Ectodermal cell (in vitro differentiated cells): ENCODE results near the gene INHBC.

ENCODE experiments used
- H3K27ac ChIP-seq: 2 replicates; pipeline ENCODE4 v1.7.0; 2013; ENCODE audit warnings: mild to moderate bottlenecking, low read depth, low read length; ENCODE audit not compliant: insufficient read depth, poor library complexity, severe bottlenecking
- H3K27me3 ChIP-seq: 2 replicates; pipeline ENCODE4 v1.7.0; 2013; ENCODE audit warnings: mild to moderate bottlenecking, low read length; ENCODE audit not compliant: insufficient read depth, control insufficient read depth, poor library complexity, severe bottlenecking
- H3K36me3 ChIP-seq: one replicate; pipeline ENCODE4 v1.7.0; 2013; ENCODE audit warnings: low read length; ENCODE audit not compliant: control insufficient read depth, insufficient read depth
- H3K4me1 ChIP-seq: one replicate; pipeline ENCODE4 v1.7.0; 2013; ENCODE audit warnings: low read length; ENCODE audit not compliant: control insufficient read depth, insufficient read depth
- H3K4me3 ChIP-seq: 2 replicates; pipeline ENCODE4 v1.7.0; 2013; ENCODE audit warnings: low read depth, low read length, control low read depth; ENCODE audit not compliant: insufficient read depth
- H3K9me3 ChIP-seq: 2 replicates; pipeline ENCODE4 v1.7.0; 2013; ENCODE audit warnings: mild to moderate bottlenecking, low read length, moderate library complexity; ENCODE audit not compliant: control insufficient read depth
- WGBS, 2 experiments: methylation state at CpG; one replicate each; pipeline ENCODE4 v1.1.7; 2013; ENCODE audit warnings: missing lambda C conversion rate in 2 of 2; 5-methylcytosine and 5-hydroxymethylcytosine counted together

INHBC gene

GRCh38 chr12:57460841-57461275 is 26.3 kb downstream of the INHBC start:
- Histone ChIP-seq H3K9me3 (no peaks in the 10 kb centered on the region), H3K27ac (peak overlapping the region; percentile 64)

GRCh38 chr12:57461276-57461916 is 26.8 kb downstream of the INHBC start:
- Histone ChIP-seq H3K9me3 (no peaks in the 10 kb centered on the region), H3K36me3 (no peaks in the 10 kb centered on the region), H3K4me3 (peak overlapping the region; percentile 31), H3K27me3 (peaks cover 21% of the 10 kb centered on the region), H3K27ac (peak overlapping the region; percentile 64), H3K4me1 (peaks cover 24% of the 10 kb centered on the region)
- WGBS, 2 experiments, result 0% methylated on average over 31 to 32 of the region's 32 CpGs

More at GRCh38 chr12:57460841-57461275, 26.3 kb downstream of the INHBC start:
- Histone ChIP-seq H3K36me3 (no peaks in the 10 kb centered on the region), H3K4me3 (peak overlapping the region; percentile 31), H3K27me3 (peaks cover 21% of the 10 kb centered on the region), H3K4me1 (peaks cover 24% of the 10 kb centered on the region)
- 0% methylated on average over 19 of the region's 19 CpGs for WGBS, 2 experiments

GRCh38 chr12:57461917-57462250 is 27.3 kb downstream of the INHBC start:
- no peaks in the 10 kb centered on the region for H3K36me3 ChIP-seq
- H3K27ac ChIP-seq, result peak overlapping the region; percentile 58
- H3K4me1 ChIP-seq, result peaks cover 24% of the 10 kb centered on the region
- WGBS, 2 experiments, result 1% methylated on average over 8 to 9 of the region's 9 CpGs
- peak overlapping the region; percentile 31 for H3K4me3 ChIP-seq
- H3K27me3 ChIP-seq, result peaks cover 21% of the 10 kb centered on the region
- no peaks in the 10 kb centered on the region for H3K9me3 ChIP-seq

- Histone ChIP-seq H3K27ac (peak overlapping the region; percentile 82), H3K4me1 (peaks cover 24% of the 10 kb centered on the region), H3K9me3 (no peaks in the 10 kb centered on the region), H3K4me3 (peak overlapping the region; percentile 31), H3K27me3 (peaks cover 21% of the 10 kb centered on the region), H3K36me3 (no peaks in the 10 kb centered on the region)
- 0% methylated on average over 28 of the region's 28 CpGs for WGBS, 2 experiments
Measured at GRCh38 chr12:57462251-57462911, 27.8 kb downstream of the INHBC start.

GRCh38 chr12:57462912-57463253 is 28.3 kb downstream of the INHBC start:
- Histone ChIP-seq H3K36me3 (no peaks in the 10 kb centered on the region), H3K4me1 (peaks cover 24% of the 10 kb centered on the region), H3K27me3 (peaks cover 21% of the 10 kb centered on the region), H3K4me3 (no peak overlapping the region), H3K27ac (no peak overlapping the region), H3K9me3 (no peaks in the 10 kb centered on the region)
- WGBS, 2 experiments, result 31 to 36% methylated on average over 5 of the region's 5 CpGs

- 93 to 95% methylated on average over 12 of the region's 12 CpGs for WGBS, 2 experiments
- no peak overlapping the region for H3K4me3 ChIP-seq
Measured at GRCh38 chr12:57464569-57464968, 30.0 kb downstream of the INHBC start.

GRCh38 chr12:57465030-57465746 is 30.6 kb downstream of the INHBC start:
- Histone ChIP-seq H3K9me3 (no peaks in the 10 kb centered on the region), H3K4me1 (peaks cover 18% of the 10 kb centered on the region), H3K27me3 (peaks cover 18% of the 10 kb centered on the region), H3K4me3 (no peak overlapping the region), H3K27ac (no peak overlapping the region), H3K36me3 (no peaks in the 10 kb centered on the region)
- WGBS, 2 experiments, result 95 to 98% methylated on average over 6 of the region's 6 CpGs

More at GRCh38 chr12:57464569-57464968, 30.0 kb downstream of the INHBC start:
- no peaks in the 10 kb centered on the region for H3K36me3 ChIP-seq
- no peaks in the 10 kb centered on the region for H3K9me3 ChIP-seq
- no peak overlapping the region for H3K27ac ChIP-seq
- H3K4me1 ChIP-seq, result peaks cover 19% of the 10 kb centered on the region
- peaks cover 21% of the 10 kb centered on the region for H3K27me3 ChIP-seq

GRCh38 chr12:57465747-57466505 is 31.3 kb downstream of the INHBC start:
- H3K36me3 ChIP-seq, result no peaks in the 10 kb centered on the region
- H3K27ac ChIP-seq, result no peak overlapping the region
- WGBS, 2 experiments, result 93 to 95% methylated on average over 14 of the region's 14 CpGs
- peaks cover 11% of the 10 kb centered on the region for H3K27me3 ChIP-seq
- no peaks in the 10 kb centered on the region for H3K9me3 ChIP-seq
- peaks cover 12% of the 10 kb centered on the region for H3K4me1 ChIP-seq
- H3K4me3 ChIP-seq, result no peak overlapping the region

- no peak overlapping the region for H3K27ac ChIP-seq
- H3K9me3 ChIP-seq, result no peaks in the 10 kb centered on the region
- peaks cover 6% of the 10 kb centered on the region for H3K27me3 ChIP-seq
- no peaks in the 10 kb centered on the region for H3K36me3 ChIP-seq
- H3K4me1 ChIP-seq, result no peaks in the 10 kb centered on the region
- WGBS, 2 experiments, result 92 to 93% methylated on average over 12 of the region's 12 CpGs
- H3K4me3 ChIP-seq, result no peak overlapping the region
Measured at GRCh38 chr12:57467212-57467874, 32.8 kb downstream of the INHBC start.
